ENCODE measurements around the gene EPB41L1. TPM values are rescaled to one million over a fixed set of nuclear protein-coding genes. Genes with fewer than 3 reads are reported as not detected.

Gene EPB41L1
- total and polyA plus RNA-seq, 2 experiments from 2014 or later, result 24.1 to 48.7 TPM

- TF ChIP-seq, protein P1, sequence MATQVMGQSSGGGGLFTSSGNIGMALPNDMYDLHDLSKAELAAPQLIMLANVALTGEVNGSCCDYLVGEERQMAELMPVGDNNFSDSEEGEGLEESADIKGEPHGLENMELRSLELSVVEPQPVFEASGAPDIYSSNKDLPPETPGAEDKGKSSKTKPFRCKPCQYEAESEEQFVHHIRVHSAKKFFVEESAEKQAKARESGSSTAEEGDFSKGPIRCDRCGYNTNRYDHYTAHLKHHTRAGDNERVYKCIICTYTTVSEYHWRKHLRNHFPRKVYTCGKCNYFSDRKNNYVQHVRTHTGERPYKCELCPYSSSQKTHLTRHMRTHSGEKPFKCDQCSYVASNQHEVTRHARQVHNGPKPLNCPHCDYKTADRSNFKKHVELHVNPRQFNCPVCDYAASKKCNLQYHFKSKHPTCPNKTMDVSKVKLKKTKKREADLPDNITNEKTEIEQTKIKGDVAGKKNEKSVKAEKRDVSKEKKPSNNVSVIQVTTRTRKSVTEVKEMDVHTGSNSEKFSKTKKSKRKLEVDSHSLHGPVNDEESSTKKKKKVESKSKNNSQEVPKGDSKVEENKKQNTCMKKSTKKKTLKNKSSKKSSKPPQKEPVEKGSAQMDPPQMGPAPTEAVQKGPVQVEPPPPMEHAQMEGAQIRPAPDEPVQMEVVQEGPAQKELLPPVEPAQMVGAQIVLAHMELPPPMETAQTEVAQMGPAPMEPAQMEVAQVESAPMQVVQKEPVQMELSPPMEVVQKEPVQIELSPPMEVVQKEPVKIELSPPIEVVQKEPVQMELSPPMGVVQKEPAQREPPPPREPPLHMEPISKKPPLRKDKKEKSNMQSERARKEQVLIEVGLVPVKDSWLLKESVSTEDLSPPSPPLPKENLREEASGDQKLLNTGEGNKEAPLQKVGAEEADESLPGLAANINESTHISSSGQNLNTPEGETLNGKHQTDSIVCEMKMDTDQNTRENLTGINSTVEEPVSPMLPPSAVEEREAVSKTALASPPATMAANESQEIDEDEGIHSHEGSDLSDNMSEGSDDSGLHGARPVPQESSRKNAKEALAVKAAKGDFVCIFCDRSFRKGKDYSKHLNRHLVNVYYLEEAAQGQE (IDR thresholded peaks at IDR 0.05; ENCODE audit: unreplicated experiment), result no peak
Observed at GRCh38 chr20:36270744-36271638, 116.5 kb downstream of the EPB41L1 start (continued).

GRCh38 chr20:36271639-36272546, 117.4 kb downstream of the EPB41L1 start:
- no peaks in the 10 kb centered on the region; the same call in 1 of the 2 replicates for H3K4me1 ChIP-seq (ENCODE audit: insufficient read depth)
- no peak overlapping the region for H3K27ac Mint-ChIP-seq

More at GRCh38 chr20:36271639-36272546, 117.4 kb downstream of the EPB41L1 start:
- peaks cover 11% of the 10 kb centered on the region for H3K27me3 Mint-ChIP-seq (ENCODE audit: insufficient read depth, low read depth, poor library complexity)
- DNase-seq (ENCODE audit: low spot score) (no peak), ATAC-seq (no peak)
- Histone ChIP-seq H3K36me3 (ENCODE audit: insufficient read depth) (no peaks in the 10 kb centered on the region), H3K79me2 (replicated peaks; ENCODE audit: insufficient read depth) (no peaks in the 10 kb centered on the region), H3K27ac (ENCODE audit: low read depth) (no peak overlapping the region), H3K27me3 (ENCODE audit: insufficient read depth) (no peaks in the 10 kb centered on the region), H4K20me1 (replicated peaks; ENCODE audit: insufficient read depth) (no peaks in the 10 kb centered on the region), H3K4me3 (no peak overlapping the region), H3K4me2 (no peak overlapping the region), H3K9me2 (ENCODE audit: insufficient read depth) (no peaks in the 10 kb centered on the region), H2AFZ (peak overlapping the region; percentile 78), H3F3A (replicated peaks; ENCODE audit: low read depth) (no peaks in the 10 kb centered on the region)
- TF ChIP-seq ZNF331 (CRISPR knock-in tag; IDR thresholded peaks at IDR 0.05; ENCODE audit: low read depth) (no peak), EZH2 (IDR thresholded peaks at IDR 0.05; ENCODE audit: low read depth, unreplicated experiment) (no peak), JUNB (IDR thresholded peaks at IDR 0.05; ENCODE audit: unreplicated experiment) (no peak), CREB1 (CRISPR knock-in tag; IDR thresholded peaks at IDR 0.05; ENCODE audit: low read depth) (no peak), NANOG (IDR thresholded peaks at IDR 0.05; ENCODE audit: borderline replicate concordance) (no peak), EZH2phosphoT487 (IDR thresholded peaks at IDR 0.05; ENCODE audit: unreplicated experiment) (no peak), POLR2AphosphoS5 (IDR thresholded peaks at IDR 0.05; ENCODE audit: low read depth) (no peak), STAT1 (IDR thresholded peaks at IDR 0.05; ENCODE audit: unreplicated experiment) (no peak), ZNF114 (CRISPR knock-in tag; IDR thresholded peaks at IDR 0.05) (no peak)
- TF ChIP-seq, protein P2, sequence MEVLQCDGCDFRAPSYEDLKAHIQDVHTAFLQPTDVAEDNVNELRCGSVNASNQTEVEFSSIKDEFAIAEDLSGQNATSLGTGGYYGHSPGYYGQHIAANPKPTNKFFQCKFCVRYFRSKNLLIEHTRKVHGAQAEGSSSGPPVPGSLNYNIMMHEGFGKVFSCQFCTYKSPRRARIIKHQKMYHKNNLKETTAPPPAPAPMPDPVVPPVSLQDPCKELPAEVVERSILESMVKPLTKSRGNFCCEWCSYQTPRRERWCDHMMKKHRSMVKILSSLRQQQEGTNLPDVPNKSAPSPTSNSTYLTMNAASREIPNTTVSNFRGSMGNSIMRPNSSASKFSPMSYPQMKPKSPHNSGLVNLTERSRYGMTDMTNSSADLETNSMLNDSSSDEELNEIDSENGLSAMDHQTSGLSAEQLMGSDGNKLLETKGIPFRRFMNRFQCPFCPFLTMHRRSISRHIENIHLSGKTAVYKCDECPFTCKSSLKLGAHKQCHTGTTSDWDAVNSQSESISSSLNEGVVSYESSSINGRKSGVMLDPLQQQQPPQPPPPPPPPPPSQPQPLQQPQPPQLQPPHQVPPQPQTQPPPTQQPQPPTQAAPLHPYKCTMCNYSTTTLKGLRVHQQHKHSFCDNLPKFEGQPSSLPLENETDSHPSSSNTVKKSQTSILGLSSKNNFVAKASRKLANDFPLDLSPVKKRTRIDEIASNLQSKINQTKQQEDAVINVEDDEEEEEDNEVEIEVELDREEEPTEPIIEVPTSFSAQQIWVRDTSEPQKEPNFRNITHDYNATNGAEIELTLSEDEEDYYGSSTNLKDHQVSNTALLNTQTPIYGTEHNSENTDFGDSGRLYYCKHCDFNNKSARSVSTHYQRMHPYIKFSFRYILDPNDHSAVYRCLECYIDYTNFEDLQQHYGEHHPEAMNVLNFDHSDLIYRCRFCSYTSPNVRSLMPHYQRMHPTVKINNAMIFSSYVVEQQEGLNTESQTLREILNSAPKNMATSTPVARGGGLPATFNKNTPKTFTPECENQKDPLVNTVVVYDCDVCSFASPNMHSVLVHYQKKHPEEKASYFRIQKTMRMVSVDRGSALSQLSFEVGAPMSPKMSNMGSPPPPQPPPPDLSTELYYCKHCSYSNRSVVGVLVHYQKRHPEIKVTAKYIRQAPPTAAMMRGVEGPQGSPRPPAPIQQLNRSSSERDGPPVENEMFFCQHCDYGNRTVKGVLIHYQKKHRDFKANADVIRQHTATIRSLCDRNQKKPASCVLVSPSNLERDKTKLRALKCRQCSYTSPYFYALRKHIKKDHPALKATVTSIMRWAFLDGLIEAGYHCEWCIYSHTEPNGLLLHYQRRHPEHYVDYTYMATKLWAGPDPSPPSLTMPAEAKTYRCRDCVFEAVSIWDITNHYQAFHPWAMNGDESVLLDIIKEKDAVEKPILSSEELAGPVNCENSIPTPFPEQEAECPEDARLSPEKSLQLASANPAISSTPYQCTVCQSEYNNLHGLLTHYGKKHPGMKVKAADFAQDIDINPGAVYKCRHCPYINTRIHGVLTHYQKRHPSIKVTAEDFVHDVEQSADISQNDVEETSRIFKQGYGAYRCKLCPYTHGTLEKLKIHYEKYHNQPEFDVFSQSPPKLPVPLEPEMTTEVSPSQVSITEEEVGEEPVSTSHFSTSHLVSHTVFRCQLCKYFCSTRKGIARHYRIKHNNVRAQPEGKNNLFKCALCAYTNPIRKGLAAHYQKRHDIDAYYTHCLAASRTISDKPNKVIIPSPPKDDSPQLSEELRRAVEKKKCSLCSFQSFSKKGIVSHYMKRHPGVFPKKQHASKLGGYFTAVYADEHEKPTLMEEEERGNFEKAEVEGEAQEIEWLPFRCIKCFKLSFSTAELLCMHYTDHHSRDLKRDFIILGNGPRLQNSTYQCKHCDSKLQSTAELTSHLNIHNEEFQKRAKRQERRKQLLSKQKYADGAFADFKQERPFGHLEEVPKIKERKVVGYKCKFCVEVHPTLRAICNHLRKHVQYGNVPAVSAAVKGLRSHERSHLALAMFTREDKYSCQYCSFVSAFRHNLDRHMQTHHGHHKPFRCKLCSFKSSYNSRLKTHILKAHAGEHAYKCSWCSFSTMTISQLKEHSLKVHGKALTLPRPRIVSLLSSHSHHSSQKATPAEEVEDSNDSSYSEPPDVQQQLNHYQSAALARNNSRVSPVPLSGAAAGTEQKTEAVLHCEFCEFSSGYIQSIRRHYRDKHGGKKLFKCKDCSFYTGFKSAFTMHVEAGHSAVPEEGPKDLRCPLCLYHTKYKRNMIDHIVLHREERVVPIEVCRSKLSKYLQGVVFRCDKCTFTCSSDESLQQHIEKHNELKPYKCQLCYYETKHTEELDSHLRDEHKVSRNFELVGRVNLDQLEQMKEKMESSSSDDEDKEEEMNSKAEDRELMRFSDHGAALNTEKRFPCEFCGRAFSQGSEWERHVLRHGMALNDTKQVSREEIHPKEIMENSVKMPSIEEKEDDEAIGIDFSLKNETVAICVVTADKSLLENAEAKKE (CRISPR knock-in tag; IDR thresholded peaks at IDR 0.05), result no peak
- TF ChIP-seq, protein P3, sequence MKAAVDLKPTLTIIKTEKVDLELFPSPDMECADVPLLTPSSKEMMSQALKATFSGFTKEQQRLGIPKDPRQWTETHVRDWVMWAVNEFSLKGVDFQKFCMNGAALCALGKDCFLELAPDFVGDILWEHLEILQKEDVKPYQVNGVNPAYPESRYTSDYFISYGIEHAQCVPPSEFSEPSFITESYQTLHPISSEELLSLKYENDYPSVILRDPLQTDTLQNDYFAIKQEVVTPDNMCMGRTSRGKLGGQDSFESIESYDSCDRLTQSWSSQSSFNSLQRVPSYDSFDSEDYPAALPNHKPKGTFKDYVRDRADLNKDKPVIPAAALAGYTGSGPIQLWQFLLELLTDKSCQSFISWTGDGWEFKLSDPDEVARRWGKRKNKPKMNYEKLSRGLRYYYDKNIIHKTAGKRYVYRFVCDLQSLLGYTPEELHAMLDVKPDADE (IDR thresholded peaks at IDR 0.05), result no peak
- H3K4me3 Mint-ChIP-seq, result peak overlapping the region; percentile 17; the same call in 2 of the 3 replicates
- peaks cover 48% of the 10 kb centered on the region for H3K4me1 Mint-ChIP-seq
- H3K36me3 Mint-ChIP-seq (ENCODE audit: low read depth), result no peaks in the 10 kb centered on the region
- no peaks in the 10 kb centered on the region for H3K9me3 Mint-ChIP-seq
